HPDE6-E6E7 (cell line): ENCODE measurements around the gene SLC34A3.
A peak's percentile ranks its signal among the peaks of the same experiment; 100 is the strongest.
"Not testable (repeated sequence)": the region's sequence is repeated elsewhere in the genome, so short reads cannot be mapped to it uniquely, and the experiment has no call there.

Experiments used
- DNase-seq: peaks from one replicate; pipeline ENCODE4 v3.0.0; 2011; ENCODE audit warnings: missing footprints; ENCODE audit errors: extremely low spot score

The SLC34A3 gene

GRCh38 chr9:137228968-137229896, 1.5 kb upstream of the SLC34A3 start:
- DNase-seq, result no peak

GRCh38 chr9:137229903-137230704, 597 bp upstream of the SLC34A3 start:
- no peak for DNase-seq

DNA sequence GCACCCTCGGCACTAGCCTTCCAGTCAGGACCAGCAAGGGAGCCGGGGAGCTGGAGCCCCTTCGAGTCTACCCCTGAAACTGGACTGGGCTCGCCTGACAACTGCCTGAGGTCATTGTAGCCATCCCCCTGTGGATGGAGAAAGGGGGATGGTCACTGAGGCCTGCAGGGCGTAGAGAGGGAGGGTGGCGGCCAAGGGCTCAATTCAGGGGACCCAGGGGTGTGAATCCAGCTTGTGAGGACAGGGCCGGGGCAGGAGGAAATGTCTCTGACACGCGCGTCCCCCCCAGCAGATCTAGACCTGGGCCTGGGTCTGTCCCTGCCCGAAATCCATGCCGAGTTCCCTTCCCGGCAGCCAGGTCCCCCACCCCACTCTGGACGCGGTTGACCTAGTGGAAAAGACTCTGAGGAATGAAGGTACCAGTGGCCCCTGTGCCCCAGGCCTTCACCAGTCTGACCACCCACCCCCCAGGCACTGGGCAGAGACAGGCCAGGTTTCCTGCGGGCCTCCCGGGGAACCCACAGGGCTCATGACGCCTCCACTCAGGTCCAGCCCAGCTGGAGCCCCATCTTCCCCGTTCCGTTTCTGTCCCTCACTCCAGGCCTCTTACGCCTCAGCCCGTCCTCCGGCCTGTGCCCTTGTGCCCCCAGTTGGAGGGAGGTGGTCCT, 805 bp downstream of the SLC34A3 start:
- DNase-seq, result no peak

GRCh38 chr9:137232101-137232500, 1.4 kb downstream of the SLC34A3 start:
- no peak for DNase-seq

- no peak for DNase-seq
Observed at GRCh38 chr9:137232510-137232909, 1.8 kb downstream of the SLC34A3 start.

- no peak for DNase-seq
Observed at GRCh38 chr9:137233143-137233980, 2.7 kb downstream of the SLC34A3 start.

GRCh38 chr9:137234055-137234697, 3.5 kb downstream of the SLC34A3 start:
- no peak for DNase-seq

DNA sequence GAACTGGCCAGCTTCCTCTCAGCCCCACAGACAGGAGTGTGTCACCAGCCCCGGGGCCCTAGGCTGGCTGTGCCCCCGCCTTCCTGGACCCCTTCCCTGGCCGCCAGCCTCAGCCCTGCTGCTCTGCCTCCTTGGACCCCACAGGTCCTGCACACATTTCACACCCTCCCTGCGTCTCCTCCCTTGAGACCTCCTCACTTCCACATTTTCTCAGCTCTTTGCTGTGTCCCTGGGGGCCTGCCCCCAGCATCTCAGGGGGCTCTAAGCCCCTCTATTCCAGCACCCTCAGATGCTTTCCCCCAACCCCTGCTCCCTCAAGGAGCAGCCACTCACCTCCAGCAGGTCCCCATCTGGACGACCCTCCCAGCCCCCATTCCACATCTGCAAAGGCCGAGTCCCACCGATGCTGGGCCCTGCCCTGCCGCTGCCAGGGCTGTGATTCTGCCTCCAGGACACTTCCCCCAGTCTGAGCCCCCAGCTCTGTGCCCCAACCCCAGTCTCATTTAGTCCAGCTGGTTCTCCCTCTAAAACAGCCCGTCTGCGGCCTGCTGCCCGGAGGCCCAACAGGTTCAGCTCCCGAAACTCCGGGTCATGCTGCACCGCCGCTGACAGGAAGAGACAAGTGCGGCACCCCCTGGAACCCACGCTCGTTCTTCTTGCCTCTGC, 4.2 kb downstream of the SLC34A3 start:
- DNase-seq, result no peak

DNA sequence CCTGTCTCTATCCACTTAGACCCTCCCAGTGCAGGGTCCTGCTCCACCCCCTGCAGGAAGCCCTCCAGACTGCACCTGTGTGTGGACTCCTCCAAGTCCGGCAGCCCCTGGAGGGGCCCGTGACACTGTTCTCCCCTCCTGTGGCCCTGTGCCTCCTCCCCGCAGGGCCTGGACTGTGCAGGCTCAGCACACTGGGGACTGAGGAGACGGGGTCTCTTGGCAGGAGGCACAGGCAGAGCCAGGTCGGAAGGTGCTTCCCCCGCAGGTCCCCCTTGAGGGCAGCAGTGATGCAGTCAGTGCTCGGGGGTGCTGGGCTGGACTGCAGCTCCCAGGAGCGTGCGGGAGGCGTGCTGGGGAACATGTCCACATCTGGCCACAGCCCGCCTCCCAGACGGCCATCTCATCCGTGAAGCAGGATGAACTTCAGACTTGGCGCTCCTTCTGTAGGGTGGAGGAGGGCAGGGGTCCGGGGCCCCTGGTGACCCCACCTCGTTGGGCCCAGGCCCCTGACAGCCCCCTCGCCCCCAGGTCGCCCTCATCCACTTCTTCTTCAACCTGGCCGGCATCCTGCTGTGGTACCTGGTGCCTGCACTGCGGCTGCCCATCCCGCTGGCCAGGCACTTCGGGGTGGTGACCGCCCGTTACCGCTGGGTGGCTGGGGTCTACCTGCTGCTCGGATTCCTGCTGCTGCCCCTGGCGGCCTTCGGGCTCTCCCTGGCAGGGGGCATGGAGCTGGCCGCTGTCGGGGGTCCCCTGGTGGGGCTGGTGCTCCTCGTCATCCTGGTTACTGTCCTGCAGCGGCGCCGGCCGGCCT, 4.9 kb downstream of the SLC34A3 start:
- no peak for DNase-seq

DNA sequence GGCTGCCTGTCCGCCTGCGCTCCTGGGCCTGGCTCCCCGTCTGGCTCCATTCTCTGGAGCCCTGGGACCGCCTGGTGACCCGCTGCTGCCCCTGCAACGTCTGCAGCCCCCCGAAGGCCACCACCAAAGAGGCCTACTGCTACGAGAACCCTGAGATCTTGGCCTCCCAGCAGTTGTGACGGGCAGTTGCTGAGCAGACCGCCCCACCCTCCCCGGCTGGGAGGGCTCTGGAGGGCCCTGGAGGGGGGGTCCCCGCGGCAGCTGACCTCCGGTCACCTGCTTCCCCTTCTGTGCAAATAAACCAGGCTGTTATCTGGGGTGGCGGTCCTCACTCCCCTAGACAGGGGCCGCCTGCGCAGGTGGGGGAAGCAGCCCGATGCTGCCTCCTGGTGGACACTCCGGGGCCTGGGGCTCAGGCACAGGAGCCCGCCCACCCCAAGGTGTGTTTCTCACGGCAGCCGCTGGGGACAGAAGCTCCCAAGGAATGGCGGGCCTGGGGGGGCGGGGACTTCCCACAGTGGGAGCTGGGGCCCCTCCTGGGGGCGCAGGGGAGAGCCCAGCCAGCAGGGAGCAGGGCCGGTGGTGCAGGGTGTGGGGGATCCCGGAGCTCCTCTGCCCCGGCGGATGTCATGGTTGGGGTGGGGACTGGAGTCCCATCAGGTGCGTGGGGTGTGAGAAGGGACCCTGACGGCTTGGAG, 5.7 kb downstream of the SLC34A3 start:
- peak; percentile 85 for DNase-seq

DNA sequence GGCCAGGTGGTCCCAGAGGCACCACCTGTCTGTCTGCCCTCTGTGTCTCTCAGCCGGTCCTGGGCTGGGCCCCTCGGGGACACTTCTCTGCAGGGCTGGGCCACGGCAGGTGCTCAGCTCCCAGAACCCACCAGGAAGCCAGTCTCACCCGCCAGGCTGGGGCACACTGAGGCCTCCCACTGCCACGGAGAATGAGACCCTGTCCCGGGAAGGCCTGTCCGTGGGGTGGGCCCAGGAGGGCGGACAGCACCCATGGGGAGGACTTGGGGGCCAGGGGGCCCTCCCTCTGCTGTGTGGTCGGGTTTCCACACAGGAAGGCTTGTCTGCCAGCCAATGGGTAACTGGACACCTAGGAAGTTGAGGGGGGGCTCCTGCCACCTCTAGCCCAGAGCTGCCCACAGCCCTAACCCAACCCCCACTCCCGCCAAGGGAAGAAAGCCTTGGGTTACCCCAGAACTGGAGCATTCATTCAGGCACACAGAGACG, 6.3 kb downstream of the SLC34A3 start:
- DNase-seq, result no peak

- DNase-seq, result no peak
Observed at GRCh38 chr9:137237759-137238726, 7.3 kb downstream of the SLC34A3 start.

GRCh38 chr9:137239541-137240200, 9.0 kb downstream of the SLC34A3 start:
- DNase-seq, result not testable (repeated sequence)

- DNase-seq, result no peak
Observed at GRCh38 chr9:137240318-137240840, 9.7 kb downstream of the SLC34A3 start.

DNA sequence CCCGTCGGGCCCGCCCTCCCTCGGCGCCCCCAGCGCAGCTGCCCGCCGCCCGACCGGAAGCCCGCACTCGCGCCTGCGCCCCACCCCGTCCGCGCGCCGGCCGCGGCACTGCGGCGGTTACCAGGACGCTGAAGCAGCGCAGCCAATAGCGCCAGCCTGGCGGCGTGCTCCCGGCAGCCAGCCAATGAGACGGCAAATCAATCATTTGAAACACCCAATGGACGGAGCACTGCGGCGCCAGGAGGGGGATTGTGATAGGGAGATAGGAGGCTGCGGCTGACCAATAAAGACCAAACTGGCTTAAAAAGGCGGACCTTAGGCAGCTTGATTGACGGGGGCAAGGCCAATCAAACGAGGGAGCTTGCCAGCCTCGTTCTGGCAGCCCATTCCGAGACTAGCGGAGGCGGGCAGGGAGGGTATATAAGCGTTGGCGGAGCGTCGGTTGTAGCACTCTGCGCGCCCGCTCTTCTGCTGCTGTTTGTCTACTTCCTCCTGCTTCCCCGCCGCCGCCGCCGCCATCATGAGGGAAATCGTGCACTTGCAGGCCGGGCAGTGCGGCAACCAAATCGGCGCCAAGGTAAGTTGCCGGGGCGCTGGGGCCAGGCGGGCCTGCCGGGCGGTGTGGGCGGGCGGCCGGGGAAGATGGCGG, 10.3 kb downstream of the SLC34A3 start, which contains the start of gene TUBB4B:
TSS of gene TUBB4B (plus strand) at position 447 of the 649 bp plus-strand sequence. CDS start at position 521, 74 bp downstream.
- DNase-seq, result peak; percentile 99
